OCI-LY7 (cell line): ENCODE results near the gene EPHA5.

Source experiments
- CTCF ChIP-seq: fragments of 200-600 bp; sonication (generic); conservative IDR thresholded peaks from 2 replicates; pipeline ENCODE4 v1.5.1; 2014; ENCODE audit warnings: mild to moderate bottlenecking, antibody characterized with exemption, low read length, moderate library complexity, mixed read lengths
- EZH2phosphoT487 ChIP-seq: fragments of 200-600 bp; sonication (generic); IDR thresholded peaks from 2 replicates; pipeline ENCODE4 v1.6.1; 2018; ENCODE audit warnings: low read depth, borderline replicate concordance, mild to moderate bottlenecking, mixed run types, antibody characterized with exemption, low read length, moderate library complexity, mixed read lengths

GRCh38 chr4:65341557-65341956 lies 328.7 kb downstream of the EPHA5 start:
- TF ChIP-seq CTCF = no peak
- no peak for TF ChIP-seq EZH2phosphoT487
